ENCODE measurements around the gene ESRRA. TPM values are rescaled to one million over a fixed set of nuclear protein-coding genes. Genes with fewer than 3 reads are reported as not detected.

Gene ESRRA
- total and polyA plus RNA-seq, 2 of the 13 experiments (the other 11 are each of a cell fraction or from before 2014, with no cell fraction given) = 18.1 to 36.3 TPM

GRCh38 chr11:64263021-64263946 is 42.0 kb upstream of the ESRRA start:
- intact Hi-C loops (cut with micrococcal nuclease; ENCODE audit: unreplicated experiment) = no loop called here
- no peak overlapping the region for H3K9ac ChIP-seq (ENCODE audit: insufficient read depth, low read depth, low read length)
- H3K36me3 ChIP-seq (replicated peaks in 1 of 2; ENCODE audit: control insufficient read depth in 1 of 2, insufficient read depth in 2 of 2, low read length in 2 of 2) = peaks cover 8 to 35% of the 10 kb centered on the region in 2 experiments; a peak in 4 of 5 replicates
- H3K9me3 ChIP-seq (ENCODE audit: low read length) = no peaks in the 10 kb centered on the region
- 86% methylated on average over 2 of the region's 29 CpGs for WGBS (ENCODE audit: low lambda C conversion rate)
- no peak overlapping the region for H2AFZ ChIP-seq (ENCODE audit: low read length)
- DNase-seq (ENCODE audit: low spot score) (no peak), ATAC-seq (no peak), FAIRE-seq (no peak)
- H3K4me1 ChIP-seq (ENCODE audit: insufficient read depth, low read length) = peaks cover 8% of the 10 kb centered on the region
- TF ChIP-seq MBD4 (IDR thresholded peaks at IDR 0.05; ENCODE audit: borderline replicate concordance, low read length) = no peak
- TF ChIP-seq ZNF251 (CRISPR knock-in tag; IDR thresholded peaks at IDR 0.05) = no peak
- no peak for TF ChIP-seq TFDP2 (CRISPR knock-in tag; IDR thresholded peaks at IDR 0.05)
- no peak for TF ChIP-seq ZNF660 (CRISPR knock-in tag; IDR thresholded peaks at IDR 0.05; ENCODE audit: borderline replicate concordance, low read depth)
- H3K4me3 ChIP-seq (replicated peaks in 1 of 3; ENCODE audit: insufficient read depth in 1 of 3, low read depth in 2 of 3, low read length in 3 of 3) = no peak overlapping the region
- no peak overlapping the region for H3K4me2 ChIP-seq (ENCODE audit: low read depth, low read length)
- no TSS peak for BruUV-seq (replicated peaks)
- no peak overlapping the region for H3K27ac ChIP-seq (ENCODE audit: extremely low read length, insufficient read depth, low read length)
- H3K79me2 ChIP-seq (ENCODE audit: insufficient read depth, low read length) = no peaks in the 10 kb centered on the region
- ChIA-PET POLR2A (no interaction called here), CTCF (ENCODE audit: low intra/inter-chr PET ratio, low total read pairs) (no interaction called here)
- no peaks in the 10 kb centered on the region for H3K27me3 ChIP-seq (ENCODE audit: control insufficient read depth in 1 of 2, insufficient read depth in 2 of 2, low read length in 2 of 2)
- H4K20me1 ChIP-seq (ENCODE audit: insufficient read depth, low read length) = no peaks in the 10 kb centered on the region
- in situ Hi-C loops (cut with HindIII; ENCODE audit: extremely low pct_ligation_motif_present, low pct_unique_long_range_greater_than_20kb) = no loop called here

- BruUV-seq (replicated peaks) = no TSS peak
- TF ChIP-seq CHCHD3 (CRISPR knock-in tag; IDR thresholded peaks at IDR 0.05) = no peak
- TF ChIP-seq SRSF4 (IDR thresholded peaks at IDR 0.05; ENCODE audit: low read depth, low read length, poor library complexity, severe bottlenecking) = no peak
- no peak for TF ChIP-seq ZNF704 (CRISPR knock-in tag; IDR thresholded peaks at IDR 0.05; ENCODE audit: borderline replicate concordance)
- no peak for TF ChIP-seq ZEB1 (IDR thresholded peaks at IDR 0.05; ENCODE audit: insufficient replicate concordance, low read depth)
- TF ChIP-seq USF2 (IDR thresholded peaks at IDR 0.05; ENCODE audit: low read depth, low read length) = no peak
- TF ChIP-seq USF2 (CRISPR knock-in tag; IDR thresholded peaks at IDR 0.05; ENCODE audit: borderline replicate concordance) = no peak
- no peak for TF ChIP-seq ZNF703 (CRISPR knock-in tag; IDR thresholded peaks at IDR 0.05; ENCODE audit: borderline replicate concordance)
- TF ChIP-seq POLR2G (IDR thresholded peaks at IDR 0.05; ENCODE audit: low read depth, low read length) = no peak
Measured at GRCh38 chr11:64263947-64264317, 41.4 kb upstream of the ESRRA start.

More at GRCh38 chr11:64263947-64264317, 41.4 kb upstream of the ESRRA start:
- Histone ChIP-seq H3K27ac (ENCODE audit: extremely low read length, insufficient read depth, low read length) (no peak overlapping the region), H2AFZ (ENCODE audit: low read length) (no peak overlapping the region), H3K9ac (ENCODE audit: insufficient read depth, low read depth, low read length) (no peak overlapping the region), H3K36me3 (replicated peaks in 1 of 2; ENCODE audit: control insufficient read depth in 1 of 2, insufficient read depth in 2 of 2, low read length in 2 of 2) (peaks cover 6 to 30% of the 10 kb centered on the region in 2 experiments; a peak in 4 of 5 replicates), H3K79me2 (ENCODE audit: insufficient read depth, low read length) (peaks cover 4% of the 10 kb centered on the region), H3K4me1 (ENCODE audit: insufficient read depth, low read length) (peaks cover 14% of the 10 kb centered on the region), H3K27me3 (ENCODE audit: control insufficient read depth in 1 of 2, insufficient read depth in 2 of 2, low read length in 2 of 2) (no peaks in the 10 kb centered on the region), H3K9me3 (ENCODE audit: low read length) (no peaks in the 10 kb centered on the region), H3K4me3 (replicated peaks in 1 of 3; ENCODE audit: insufficient read depth in 1 of 3, low read depth in 2 of 3, low read length in 3 of 3) (no peak overlapping the region), H4K20me1 (ENCODE audit: insufficient read depth, low read length) (no peaks in the 10 kb centered on the region), H3K4me2 (ENCODE audit: low read depth, low read length) (no peak overlapping the region)
- CTCF ChIA-PET (ENCODE audit: low intra/inter-chr PET ratio, low total read pairs) = no interaction called here
- ATAC-seq (no peak), DNase-seq (ENCODE audit: low spot score) (no peak), FAIRE-seq (no peak)
- 100% methylated on average over 3 of the region's 8 CpGs for WGBS (ENCODE audit: low lambda C conversion rate)
- intact Hi-C loops (cut with micrococcal nuclease; ENCODE audit: unreplicated experiment) = no loop called here
- POLR2A ChIA-PET = interaction anchor here (1.4 kb wide), 1 partner anchor 12 kb away, joined by 7 read pairs; no protein-coding TSS in a partner anchor
- in situ Hi-C loops (cut with HindIII; ENCODE audit: extremely low pct_ligation_motif_present, low pct_unique_long_range_greater_than_20kb) = no loop called here
